Measurements from ENCODE around the gene HNRNPUL2.

DNA sequence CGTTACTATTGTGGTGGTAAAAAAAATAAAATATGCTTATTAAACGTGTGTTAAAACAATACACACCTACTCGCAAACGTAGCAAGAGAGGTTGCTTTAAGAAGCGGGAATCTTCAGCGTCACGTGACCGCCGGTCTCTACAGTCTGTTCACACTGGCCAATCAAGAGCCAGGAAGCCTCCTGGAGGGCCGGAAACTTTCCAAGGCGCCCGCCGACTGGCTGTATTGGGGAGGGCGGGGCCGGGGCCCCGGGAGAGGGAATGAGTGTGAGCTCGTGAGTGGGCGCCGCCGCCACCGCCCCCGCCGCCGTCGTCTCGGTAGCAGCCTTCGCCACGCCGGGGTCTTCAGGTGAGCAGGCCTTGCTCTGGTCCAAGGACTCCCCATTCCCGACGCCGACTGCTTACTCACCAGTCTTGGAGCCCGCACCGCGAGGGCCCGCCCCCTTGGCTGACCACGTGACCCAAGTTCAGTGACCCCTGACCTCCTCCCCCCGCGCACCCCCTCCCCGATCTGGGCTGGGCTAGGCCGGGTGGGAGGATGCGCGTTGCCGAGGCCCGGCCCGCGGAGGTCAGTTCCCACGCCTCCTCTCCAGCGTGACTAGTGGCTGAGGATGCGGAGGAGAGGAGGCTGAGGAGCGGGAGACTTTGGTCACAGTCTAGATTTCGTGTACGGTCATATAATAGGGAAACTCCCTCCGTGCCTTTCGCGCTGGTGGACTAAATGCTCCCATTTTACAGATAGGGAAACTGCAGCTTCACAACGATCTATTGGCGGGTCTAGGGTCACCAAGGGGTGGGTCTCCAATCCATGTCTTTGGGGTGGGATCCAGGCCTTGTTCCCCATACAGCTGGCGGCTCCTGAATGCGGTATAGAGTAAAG lies 44.1 kb upstream of the HNRNPUL2 start, which contains the start of gene TAF6L:
- TF ChIP-seq EZH2 (IDR thresholded peaks at IDR 0.05; ENCODE audit: borderline replicate concordance, insufficient read depth, low read length, poor library complexity, severe bottlenecking) (no peak), CTCF (IDR thresholded peaks at IDR 0.05; ENCODE audit: poor library complexity, severe bottlenecking) (no peak), EP300 (conservative IDR thresholded peaks at IDR 0.05; ENCODE audit: poor library complexity, severe bottlenecking) (peak; percentile 18), TAF1 (IDR thresholded peaks at IDR 0.05; ENCODE audit: low read depth) (no peak), SMC3 (conservative IDR thresholded peaks at IDR 0.05; ENCODE audit: poor library complexity) (peak; percentile 44), POLR2AphosphoS5 (IDR thresholded peaks at IDR 0.05) (peak; percentile 77)

All from neural cell (in vitro differentiated cells).